Activated T-cell treated with anti-CD3 and anti-CD28 coated beads, Interleukin-2, amount 50 U/mL, for 4 hours (primary cell): Measurements from ENCODE around the gene TTC32. TPM values are rescaled to one million over a fixed set of nuclear protein-coding genes. Genes with fewer than 3 reads are reported as not detected.
"Not testable (repeated sequence)": the region's sequence is repeated elsewhere in the genome, so short reads cannot be mapped to it uniquely, and the experiment has no call there.

Experiments used
- ATAC-seq, 2 donors: fragments of 200-7000 bp; cut with Tn5 transposase; one replicate each; pipeline ENCODE4 v1.10.0; 2021
- DNase-seq: peaks from one replicate; pipeline ENCODE4 v3.0.0-alpha.2; 2020
- H3K27me3 Mint-ChIP-seq: one replicate; pipeline ENCODE4 v1.8.0; 2021; ENCODE audit warnings: low read depth, mixed read lengths
- H3K36me3 Mint-ChIP-seq: one replicate; pipeline ENCODE4 v1.8.0; 2022; ENCODE audit warnings: mixed read lengths; ENCODE audit not compliant: insufficient read depth
- H3K4me1 Mint-ChIP-seq: one replicate; pipeline ENCODE4 v1.8.0; 2021; ENCODE audit warnings: low read depth, mixed read lengths
- H3K4me3 Mint-ChIP-seq: one replicate; pipeline ENCODE4 v1.8.0; 2021; ENCODE audit warnings: mild to moderate bottlenecking, moderate library complexity, mixed read lengths
- H3K9me3 Mint-ChIP-seq: one replicate; pipeline ENCODE4 v1.8.0; 2021; ENCODE audit warnings: mixed read lengths
- total RNA-seq, 3 donors: library from RNA; stranded (reverse); gene quantifications; one replicate each; pipeline ENCODE4 v1.2.1, GENCODE V29; 2021

TTC32 gene
- total RNA-seq, 3 donors from 2014 or later, result 9.2 to 9.3 (median 9.3) TPM

- no peak for ATAC-seq
- H3K36me3 Mint-ChIP-seq, result peaks cover 12% of the 10 kb centered on the region
Observed at GRCh38 chr2:19890104-19890503, 11.7 kb downstream of the TTC32 start.

DNA sequence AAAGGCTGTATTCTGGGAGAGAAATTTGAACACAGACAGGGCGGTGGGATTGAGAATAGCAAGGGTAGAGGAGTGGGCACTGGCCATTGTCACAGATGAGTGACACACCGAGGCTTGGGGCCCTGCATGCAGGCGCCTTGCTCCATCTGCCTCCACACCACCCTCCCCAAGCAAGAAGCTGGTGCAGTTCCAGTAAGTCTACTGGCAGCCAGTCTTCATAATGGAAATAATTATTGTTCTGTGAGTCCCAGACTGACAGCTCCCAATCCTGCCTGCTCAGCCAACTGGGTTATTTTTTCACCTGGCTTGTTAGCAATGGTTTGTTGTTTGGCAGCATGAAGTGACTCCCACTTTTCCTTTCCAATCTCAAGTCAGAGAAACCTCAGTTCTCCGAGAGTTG is 13.0 kb downstream of the TTC32 start:
- H3K9me3 Mint-ChIP-seq, result no peaks in the 10 kb centered on the region
- DNase-seq (no peak), ATAC-seq (no peak)
- no peak overlapping the region for H3K4me3 Mint-ChIP-seq
- H3K36me3 Mint-ChIP-seq, result peaks cover 10% of the 10 kb centered on the region
- no peaks in the 10 kb centered on the region for H3K27me3 Mint-ChIP-seq
- H3K4me1 Mint-ChIP-seq, result peaks cover 16% of the 10 kb centered on the region

More at GRCh38 chr2:19890104-19890503, 11.7 kb downstream of the TTC32 start:
- DNase-seq, result no peak
- no peak overlapping the region for H3K4me3 Mint-ChIP-seq
- H3K4me1 Mint-ChIP-seq, result peaks cover 29% of the 10 kb centered on the region
- H3K9me3 Mint-ChIP-seq, result no peaks in the 10 kb centered on the region
- no peaks in the 10 kb centered on the region for H3K27me3 Mint-ChIP-seq

DNA sequence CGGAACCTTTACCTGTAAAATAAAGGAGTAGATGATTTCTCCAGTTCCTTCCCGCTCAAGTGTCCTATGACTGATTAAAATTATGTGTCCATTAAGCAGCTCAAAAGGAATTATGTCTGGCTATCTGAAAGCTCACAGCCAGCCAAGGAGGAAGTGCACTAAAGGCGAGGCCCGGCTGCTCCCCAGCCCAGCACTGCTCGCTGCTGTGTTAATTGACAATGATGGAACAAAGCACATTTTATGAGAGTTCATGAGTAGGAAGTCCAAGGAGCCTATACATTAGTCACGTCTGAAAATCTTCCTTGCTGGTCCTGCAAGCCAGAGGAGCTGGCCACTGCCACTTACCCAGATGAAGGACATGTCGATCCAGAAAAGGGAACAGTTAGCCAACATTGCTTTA is 14.3 kb downstream of the TTC32 start:
- DNase-seq (no peak), ATAC-seq (no peak)
- Mint-ChIP-seq H3K9me3 (no peaks in the 10 kb centered on the region), H3K36me3 (peaks cover 5% of the 10 kb centered on the region), H3K4me3 (no peak overlapping the region), H3K27me3 (no peaks in the 10 kb centered on the region), H3K4me1 (peaks cover 9% of the 10 kb centered on the region)

DNA sequence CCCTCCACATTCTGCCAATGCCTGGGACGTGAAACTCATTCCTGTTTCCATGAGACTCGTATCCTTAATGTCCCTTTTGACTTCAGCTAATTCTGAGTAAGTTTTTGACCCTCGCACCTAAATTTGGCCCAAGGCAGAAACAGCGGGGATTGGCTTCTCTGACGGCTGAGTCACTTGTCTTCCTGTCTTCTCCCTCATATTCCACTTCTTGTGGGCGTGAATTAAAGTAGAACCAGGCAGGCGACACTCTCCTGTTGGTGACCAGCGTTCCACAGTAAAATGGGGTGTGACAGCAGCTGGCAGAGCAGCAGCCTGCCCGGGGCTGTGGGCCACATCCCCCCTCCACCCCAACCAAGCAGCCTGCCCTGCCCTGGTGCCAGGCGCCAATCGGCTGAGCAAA is 15.5 kb downstream of the TTC32 start:
- H3K4me3 Mint-ChIP-seq, result no peak overlapping the region
- DNase-seq, result no peak
- H3K9me3 Mint-ChIP-seq, result no peaks in the 10 kb centered on the region
- H3K36me3 Mint-ChIP-seq, result peaks cover 3% of the 10 kb centered on the region
- H3K27me3 Mint-ChIP-seq, result no peaks in the 10 kb centered on the region
- H3K4me1 Mint-ChIP-seq, result peaks cover 2% of the 10 kb centered on the region
- ATAC-seq, result no peak

GRCh38 chr2:19885791-19886190 is 16.0 kb downstream of the TTC32 start:
- H3K4me1 Mint-ChIP-seq, result peaks cover 1% of the 10 kb centered on the region
- H3K9me3 Mint-ChIP-seq, result no peaks in the 10 kb centered on the region
- ATAC-seq, result no peak
- no peak for DNase-seq
- H3K4me3 Mint-ChIP-seq, result no peak overlapping the region
- no peaks in the 10 kb centered on the region for H3K27me3 Mint-ChIP-seq
- H3K36me3 Mint-ChIP-seq, result peaks cover 3% of the 10 kb centered on the region

DNA sequence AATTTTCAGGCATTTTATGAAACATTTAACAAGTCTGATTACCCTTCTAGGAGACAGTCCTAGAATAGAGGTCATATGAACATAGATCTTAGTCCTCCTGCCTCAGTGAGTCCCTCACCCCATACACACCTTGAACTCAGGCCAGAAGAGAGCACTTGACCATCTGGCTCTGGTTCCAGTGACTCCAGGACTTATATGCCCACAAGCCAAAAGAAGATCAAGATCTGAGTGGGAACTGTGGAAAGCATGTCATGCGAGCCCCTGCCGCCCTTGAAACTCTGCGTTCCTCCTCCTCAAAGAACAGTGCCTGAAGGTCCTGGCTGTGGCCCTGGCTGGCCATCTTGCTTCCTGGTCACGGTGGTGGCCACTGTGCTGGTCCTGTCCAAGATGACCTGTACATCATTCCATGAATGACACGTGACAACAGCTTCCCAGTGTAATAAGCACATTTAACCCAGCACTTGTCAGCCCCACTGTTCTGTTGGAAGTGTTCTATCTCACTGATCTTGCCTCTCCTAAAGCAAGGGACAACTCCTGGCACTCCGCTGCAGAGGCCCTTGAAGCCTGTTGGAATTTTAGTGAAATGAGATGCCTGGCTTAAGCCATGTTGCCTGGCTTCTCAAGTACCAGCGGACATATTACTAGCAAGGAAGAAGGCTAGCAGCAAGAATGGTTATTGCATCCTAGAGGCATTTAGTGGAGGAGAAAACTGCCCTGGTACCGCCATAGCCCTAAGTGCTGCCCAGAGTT is 17.6 kb downstream of the TTC32 start:
- H3K36me3 Mint-ChIP-seq, result peaks cover 6% of the 10 kb centered on the region
- H3K9me3 Mint-ChIP-seq, result no peaks in the 10 kb centered on the region
- H3K4me3 Mint-ChIP-seq, result no peak overlapping the region
- no peak for ATAC-seq
- H3K27me3 Mint-ChIP-seq, result no peaks in the 10 kb centered on the region
- no peak for DNase-seq
- H3K4me1 Mint-ChIP-seq, result no peaks in the 10 kb centered on the region

DNA sequence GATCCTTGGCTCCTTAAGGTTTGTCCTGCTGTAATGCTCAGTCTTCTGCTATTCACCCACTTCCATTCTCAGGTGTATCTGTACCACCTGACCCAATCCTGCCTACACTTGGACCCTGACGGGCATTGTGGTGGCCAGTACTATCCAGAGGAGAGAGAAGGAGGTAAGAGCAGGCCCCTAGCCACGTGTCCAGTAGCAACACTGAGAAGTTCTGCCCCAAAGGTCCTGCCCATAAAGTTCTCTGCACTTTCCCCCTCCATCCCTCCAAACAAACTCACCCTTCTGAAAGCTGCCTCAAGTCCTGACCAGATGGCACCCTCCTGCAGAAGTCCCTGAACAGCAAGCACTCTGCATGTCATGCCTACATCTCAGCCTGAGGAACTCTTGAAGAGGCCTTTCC is 18.3 kb downstream of the TTC32 start:
- Mint-ChIP-seq H3K9me3 (no peaks in the 10 kb centered on the region), H3K36me3 (peaks cover 7% of the 10 kb centered on the region), H3K27me3 (no peaks in the 10 kb centered on the region), H3K4me1 (no peaks in the 10 kb centered on the region), H3K4me3 (no peak overlapping the region)
- ATAC-seq, result no peak
- no peak for DNase-seq

GRCh38 chr2:19882286-19882685 is 19.5 kb downstream of the TTC32 start:
- Mint-ChIP-seq H3K4me1 (no peaks in the 10 kb centered on the region), H3K36me3 (peaks cover 7% of the 10 kb centered on the region), H3K27me3 (no peaks in the 10 kb centered on the region), H3K4me3 (no peak overlapping the region), H3K9me3 (no peaks in the 10 kb centered on the region)
- ATAC-seq, result no peak
- DNase-seq, result no peak

- Mint-ChIP-seq H3K27me3 (no peaks in the 10 kb centered on the region), H3K4me1 (no peaks in the 10 kb centered on the region), H3K4me3 (no peak overlapping the region), H3K9me3 (no peaks in the 10 kb centered on the region), H3K36me3 (peaks cover 7% of the 10 kb centered on the region)
- ATAC-seq, result no peak
- DNase-seq, result no peak
Observed at GRCh38 chr2:19881908-19882265, 19.9 kb downstream of the TTC32 start.

DNA sequence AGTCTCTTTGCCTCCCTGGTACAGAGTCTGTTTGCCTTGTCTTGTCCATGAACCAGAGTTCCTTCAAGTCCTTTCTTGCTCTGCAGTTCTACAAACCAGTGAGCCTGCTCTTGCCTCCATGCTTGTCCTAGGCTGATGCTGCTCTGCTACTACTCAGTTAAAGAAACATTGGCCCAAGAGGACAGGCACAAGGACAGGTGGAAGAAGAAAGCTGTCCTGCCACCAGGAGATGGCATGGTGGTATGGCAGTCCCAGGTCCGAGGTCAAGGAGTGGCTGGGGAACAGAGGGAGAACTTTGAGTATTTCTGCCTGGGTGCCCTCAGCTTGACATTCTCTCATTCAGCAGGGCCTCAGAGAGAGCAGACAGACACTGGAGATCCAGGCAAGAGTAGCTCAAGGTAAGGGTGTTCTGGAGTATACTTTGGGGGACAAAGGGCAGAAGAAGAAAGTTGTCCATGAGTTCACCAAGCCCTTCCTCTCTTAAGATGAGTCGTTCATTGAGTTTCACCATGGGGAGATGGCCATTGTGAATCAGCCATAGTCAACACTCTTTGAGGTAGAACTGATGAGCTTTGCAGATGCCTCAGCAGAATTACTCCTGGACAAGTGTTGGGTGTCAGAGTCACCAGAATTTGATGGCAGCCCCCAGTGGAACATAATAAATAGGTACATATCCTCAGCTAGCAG is 20.4 kb downstream of the TTC32 start:
- Mint-ChIP-seq H3K9me3 (no peaks in the 10 kb centered on the region), H3K4me3 (no peak overlapping the region), H3K4me1 (no peaks in the 10 kb centered on the region), H3K36me3 (peaks cover 13% of the 10 kb centered on the region), H3K27me3 (no peaks in the 10 kb centered on the region)
- ATAC-seq (no peak), DNase-seq (no peak)

DNA sequence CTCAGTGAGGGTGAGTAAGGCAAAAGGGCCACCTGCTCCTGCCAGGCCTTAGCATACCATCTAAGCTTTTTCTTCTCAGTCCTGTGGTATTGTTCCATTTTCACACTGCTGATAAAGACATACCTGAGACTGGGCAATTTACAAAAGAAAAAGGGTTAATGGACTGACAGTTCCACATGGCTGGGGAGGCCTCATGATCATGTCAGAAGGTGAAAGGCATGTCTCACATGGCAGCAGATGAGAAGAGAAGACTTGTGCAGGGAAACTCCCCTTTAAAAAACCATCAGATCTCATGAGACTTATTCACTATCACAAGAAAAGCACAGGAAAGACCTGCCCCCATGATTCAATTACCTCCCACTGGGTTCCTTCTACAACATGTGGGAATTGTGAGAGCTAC is 21.6 kb downstream of the TTC32 start:
- not testable (repeated sequence) for DNase-seq, H3K4me1 Mint-ChIP-seq, H3K4me3 Mint-ChIP-seq, H3K9me3 Mint-ChIP-seq, ATAC-seq, H3K27me3 Mint-ChIP-seq
- H3K36me3 Mint-ChIP-seq, result peaks cover 13% of the 10 kb centered on the region

DNA sequence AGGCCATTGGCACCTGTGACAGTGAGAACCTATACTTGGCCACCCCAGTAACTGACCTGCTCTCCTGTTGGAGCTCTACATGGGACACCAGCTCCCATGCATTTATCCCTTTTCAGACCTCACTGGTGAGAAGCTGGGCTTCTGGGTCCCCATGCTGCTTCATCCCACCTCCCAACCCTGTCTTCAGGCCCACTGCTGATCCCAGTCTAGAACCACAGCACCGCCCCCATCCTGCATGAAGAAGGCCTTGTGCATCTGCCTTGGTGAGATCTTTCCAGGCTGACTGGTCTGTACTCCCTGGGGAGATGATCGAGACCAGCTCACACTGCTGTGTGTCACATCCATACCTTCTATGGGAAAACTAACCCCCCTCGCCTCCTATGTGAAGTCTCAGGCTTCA is 22.7 kb downstream of the TTC32 start:
- Mint-ChIP-seq H3K27me3 (no peaks in the 10 kb centered on the region), H3K36me3 (peaks cover 15% of the 10 kb centered on the region), H3K4me1 (no peaks in the 10 kb centered on the region), H3K4me3 (no peak overlapping the region), H3K9me3 (no peaks in the 10 kb centered on the region)
- ATAC-seq, result no peak
- DNase-seq, result no peak

DNA sequence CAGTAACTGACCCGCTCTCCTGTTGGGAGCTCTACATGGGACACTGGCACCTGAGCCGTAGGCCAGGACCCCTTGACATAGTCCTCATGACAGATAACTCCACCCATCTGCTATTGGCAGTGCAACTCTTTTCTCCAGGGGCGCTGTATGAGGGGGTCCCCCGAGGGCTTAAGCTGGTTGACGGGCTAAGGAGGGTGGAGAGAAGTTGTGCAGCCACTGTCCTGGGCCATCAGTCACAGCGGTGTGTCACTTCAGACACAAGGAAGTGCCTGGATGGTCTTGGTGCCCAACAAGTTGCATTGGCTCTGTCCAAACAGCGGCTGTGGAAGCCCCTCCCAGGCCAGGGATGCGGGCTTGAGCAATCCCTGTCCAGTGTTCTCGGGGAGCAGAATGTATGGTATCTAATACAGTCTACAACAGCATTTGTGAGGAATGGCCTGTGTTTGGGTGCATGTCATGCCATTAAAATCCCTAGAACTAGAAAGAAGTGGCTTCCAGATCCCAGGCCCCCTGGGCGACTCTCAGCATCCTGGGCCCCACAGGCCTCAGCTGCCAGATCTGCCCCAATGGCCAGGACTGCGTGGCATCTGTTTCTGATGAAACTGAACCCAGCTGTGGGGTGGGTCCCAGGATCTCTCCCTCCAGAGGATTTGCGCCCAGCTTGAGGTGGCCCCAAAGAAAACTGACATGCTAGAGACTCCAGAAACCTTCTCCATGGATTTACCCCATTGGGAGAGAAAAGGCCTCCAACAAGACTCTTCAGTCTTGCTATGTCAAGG is 23.3 kb downstream of the TTC32 start:
- H3K4me3 Mint-ChIP-seq, result no peak overlapping the region
- H3K36me3 Mint-ChIP-seq, result peaks cover 17% of the 10 kb centered on the region
- H3K9me3 Mint-ChIP-seq, result no peaks in the 10 kb centered on the region
- DNase-seq, result no peak
- H3K27me3 Mint-ChIP-seq, result no peaks in the 10 kb centered on the region
- ATAC-seq, result no peak
- H3K4me1 Mint-ChIP-seq, result no peaks in the 10 kb centered on the region

DNA sequence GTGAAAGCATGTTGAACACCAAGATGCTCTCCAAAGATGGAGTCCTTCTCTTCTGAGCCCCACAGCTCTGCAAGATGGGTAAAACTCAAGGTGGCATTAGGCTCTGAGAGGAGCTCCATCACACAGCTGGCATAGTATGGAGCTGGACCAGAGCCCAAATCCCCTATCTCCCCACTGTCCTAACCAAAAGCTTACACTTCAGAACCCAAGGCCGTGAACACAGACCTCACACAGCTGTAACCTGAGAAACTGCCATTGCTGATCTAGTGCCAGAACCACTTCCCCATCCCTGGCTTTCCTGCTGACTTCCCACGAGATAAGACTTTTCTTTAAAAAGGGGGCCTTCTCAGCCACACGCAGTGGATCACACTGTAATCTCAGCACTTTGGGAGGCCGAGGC is 25.0 kb downstream of the TTC32 start:
- Mint-ChIP-seq H3K4me1 (no peaks in the 10 kb centered on the region), H3K9me3 (no peaks in the 10 kb centered on the region), H3K4me3 (no peak overlapping the region), H3K36me3 (peaks cover 17% of the 10 kb centered on the region), H3K27me3 (no peaks in the 10 kb centered on the region)
- ATAC-seq (no peak), DNase-seq (no peak)

- DNase-seq, result no peak
- no peak overlapping the region for H3K4me3 Mint-ChIP-seq
- H3K4me1 Mint-ChIP-seq, result peaks cover 5% of the 10 kb centered on the region
- no peaks in the 10 kb centered on the region for H3K27me3 Mint-ChIP-seq
- ATAC-seq, result no peak
- peaks cover 18% of the 10 kb centered on the region for H3K36me3 Mint-ChIP-seq
- no peaks in the 10 kb centered on the region for H3K9me3 Mint-ChIP-seq
Observed at GRCh38 chr2:19875280-19875679, 26.5 kb downstream of the TTC32 start.
